Bronchial epithelial cell (primary cell): ENCODE results near the gene CARMIL1. TPM values are rescaled to one million over a fixed set of nuclear protein-coding genes. Genes with fewer than 3 reads are reported as not detected.

Experiments
- DNase-seq: peaks from one replicate; pipeline ENCODE4 v3.0.0-alpha.2; 2010; ENCODE audit warnings: low read depth
- FAIRE-seq: peaks from 2 replicates; lab custom pipeline; 2011; peaks lifted over from hg19 to GRCh38; lab: Jason Lieb, UNC
- H3K27me3 ChIP-seq: 2 replicates; pipeline ENCODE4 v1.5.1; 2011; ENCODE audit warnings: low read length; ENCODE audit not compliant: control insufficient read depth, insufficient read depth
- H3K36me3 ChIP-seq: 2 replicates; pipeline ENCODE4 v1.5.1; 2011; ENCODE audit warnings: low read length; ENCODE audit not compliant: control insufficient read depth, insufficient read depth
- H3K4me3 ChIP-seq: 2 replicates; pipeline ENCODE4 v1.5.1; 2011; ENCODE audit warnings: mild to moderate bottlenecking, low read depth, low read length, control low read depth
- CTCF ChIP-seq: IDR thresholded peaks from 2 replicates; pipeline ENCODE4 v1.5.1; 2011; ENCODE audit warnings: mild to moderate bottlenecking, moderate library complexity, low read length, control low read depth, inconsistent platforms; ENCODE audit not compliant: insufficient read depth, severe bottlenecking
- total RNA-seq: library from RNA; depleted of rRNA; stranded (reverse); fragments of >200 nt; gene quantifications from 2 replicates; pipeline ENCODE4 v1.2.1, GENCODE V29; 2014

Gene CARMIL1
- total RNA-seq, 1 donor from 2014 or later, result 12.1 TPM

- no peak for TF ChIP-seq CTCF
- Histone ChIP-seq H3K27me3 (no peaks in the 10 kb centered on the region), H3K36me3 (no peaks in the 10 kb centered on the region), H3K4me3 (no peak overlapping the region)
- FAIRE-seq (no peak), DNase-seq (no peak)
Observed at GRCh38 chr6:25462235-25462897, 183.2 kb downstream of the CARMIL1 start.

GRCh38 chr6:25463441-25463840 is 184.3 kb downstream of the CARMIL1 start:
- no peak overlapping the region for H3K4me3 ChIP-seq
- no peak for TF ChIP-seq CTCF
- DNase-seq (no peak), FAIRE-seq (no peak)
- H3K27me3 ChIP-seq, result no peaks in the 10 kb centered on the region
- no peaks in the 10 kb centered on the region for H3K36me3 ChIP-seq

- Histone ChIP-seq H3K27me3 (no peaks in the 10 kb centered on the region), H3K36me3 (no peaks in the 10 kb centered on the region), H3K4me3 (no peak overlapping the region)
- FAIRE-seq, result no peak
- no peak for TF ChIP-seq CTCF
- DNase-seq, result no peak
Observed at GRCh38 chr6:25464225-25464624, 185.1 kb downstream of the CARMIL1 start.

GRCh38 chr6:25465941-25466340 is 186.8 kb downstream of the CARMIL1 start:
- no peak for FAIRE-seq
- peaks cover 2% of the 10 kb centered on the region for H3K36me3 ChIP-seq
- TF ChIP-seq CTCF, result no peak

GRCh38 chr6:25468881-25469280 is 189.7 kb downstream of the CARMIL1 start:
- TF ChIP-seq CTCF, result no peak
- DNase-seq (no peak), FAIRE-seq (no peak)
- no peaks in the 10 kb centered on the region for H3K27me3 ChIP-seq
- H3K4me3 ChIP-seq, result no peak overlapping the region
- peaks cover 2% of the 10 kb centered on the region for H3K36me3 ChIP-seq

More at GRCh38 chr6:25465941-25466340, 186.8 kb downstream of the CARMIL1 start:
- H3K4me3 ChIP-seq, result no peak overlapping the region
- no peaks in the 10 kb centered on the region for H3K27me3 ChIP-seq
- DNase-seq, result no peak

- no peak for FAIRE-seq
- no peaks in the 10 kb centered on the region for H3K27me3 ChIP-seq
Observed at GRCh38 chr6:25469797-25470388, 190.7 kb downstream of the CARMIL1 start.

More at GRCh38 chr6:25469797-25470388, 190.7 kb downstream of the CARMIL1 start:
- no peak for TF ChIP-seq CTCF
- H3K36me3 ChIP-seq, result peaks cover 2% of the 10 kb centered on the region
- no peak for DNase-seq
- H3K4me3 ChIP-seq, result no peak overlapping the region
